Measurements from ENCODE around the gene HPN. TPM values are rescaled to one million over a fixed set of nuclear protein-coding genes. Genes with fewer than 3 reads are reported as not detected.

Gene HPN
- total and polyA plus RNA-seq, 2 experiments from 2014 or later = 14.0 to 17.4 TPM

- no peak for DNase-seq (ENCODE audit: low spot score)
These were observed 39.2 kb downstream of the HPN start for GRCh38 chr19:35080613-35081170.

More at GRCh38 chr19:35080613-35081170, 39.2 kb downstream of the HPN start:
- TF ChIP-seq STAT1 (IDR thresholded peaks at IDR 0.05; ENCODE audit: unreplicated experiment) (no peak), POLR2AphosphoS5 (IDR thresholded peaks at IDR 0.05; ENCODE audit: low read depth) (no peak), REST (IDR thresholded peaks at IDR 0.05; ENCODE audit: unreplicated experiment) (no peak), EZH2phosphoT487 (IDR thresholded peaks at IDR 0.05; ENCODE audit: unreplicated experiment) (no peak), NANOG (IDR thresholded peaks at IDR 0.05; ENCODE audit: borderline replicate concordance) (no peak), CTCF (conservative IDR thresholded peaks at IDR 0.05; ENCODE audit: low read depth in 2 of 2) (no peak), ZNF114 (CRISPR knock-in tag; IDR thresholded peaks at IDR 0.05) (no peak), CREB1 (CRISPR knock-in tag; IDR thresholded peaks at IDR 0.05; ENCODE audit: low read depth) (no peak), ZNF462 (CRISPR knock-in tag; IDR thresholded peaks at IDR 0.05) (no peak), ZNF331 (CRISPR knock-in tag; IDR thresholded peaks at IDR 0.05; ENCODE audit: low read depth) (no peak), EZH2 (IDR thresholded peaks at IDR 0.05; ENCODE audit: low read depth, unreplicated experiment) (no peak), JUNB (IDR thresholded peaks at IDR 0.05; ENCODE audit: unreplicated experiment) (no peak), ETS1 (IDR thresholded peaks at IDR 0.05) (no peak)
- H3K4me2 ChIP-seq = no peak overlapping the region
- H3K27ac Mint-ChIP-seq = no peak overlapping the region
- peaks cover 4% of the 10 kb centered on the region; the same call in 2 of the 3 replicates for H3K9me3 Mint-ChIP-seq
- H3K27me3 ChIP-seq (ENCODE audit: insufficient read depth) = no peaks in the 10 kb centered on the region
- H3F3A ChIP-seq (replicated peaks; ENCODE audit: low read depth) = no peaks in the 10 kb centered on the region
- H3K4me3 Mint-ChIP-seq = no peak overlapping the region
- no peak overlapping the region for H3K27ac ChIP-seq (ENCODE audit: low read depth)
- peaks cover 25% of the 10 kb centered on the region for H3K27me3 Mint-ChIP-seq (ENCODE audit: insufficient read depth, low read depth, poor library complexity)
- no peaks in the 10 kb centered on the region for H3K4me1 ChIP-seq (ENCODE audit: insufficient read depth)
- H4K20me1 ChIP-seq (replicated peaks; ENCODE audit: insufficient read depth) = no peaks in the 10 kb centered on the region
- H3K79me2 ChIP-seq (replicated peaks; ENCODE audit: insufficient read depth) = no peaks in the 10 kb centered on the region
- H3K36me3 ChIP-seq (ENCODE audit: insufficient read depth) = no peaks in the 10 kb centered on the region; the same call in 1 of the 2 replicates
- H3K4me1 Mint-ChIP-seq = peaks cover 6% of the 10 kb centered on the region; the same call in 2 of the 3 replicates
- H3K4me3 ChIP-seq = no peak overlapping the region
- H2AFZ ChIP-seq = no peak overlapping the region
- ATAC-seq = no peak
- H3K36me3 Mint-ChIP-seq (ENCODE audit: low read depth) = peaks cover 3% of the 10 kb centered on the region; the same call in 2 of the 3 replicates
- H3K9me2 ChIP-seq (ENCODE audit: insufficient read depth) = no peaks in the 10 kb centered on the region

All from GM23338 (cell line).